Neuronal stem cell (in vitro differentiated cells): ENCODE results near the gene ARMC5.

Experiments
- DNase-seq: peaks from one replicate; pipeline ENCODE4 v3.0.0-alpha.2; 2013; ENCODE audit warnings: low spot score
- H2AFZ ChIP-seq: one replicate; pipeline ENCODE4 v1.6.1; 2013; ENCODE audit warnings: mild to moderate bottlenecking, low read length, inconsistent platforms
- H2AK5ac ChIP-seq: 2 replicates; pipeline ENCODE4 v1.6.1; 2013; ENCODE audit warnings: low read depth, mild to moderate bottlenecking, inconsistent platforms, low read length, moderate library complexity, mixed read lengths
- H2BK120ac ChIP-seq: 2 replicates; pipeline ENCODE4 v1.6.1; 2013; ENCODE audit warnings: low read depth, mild to moderate bottlenecking, inconsistent platforms, low read length, moderate library complexity, mixed read lengths
- H2BK12ac ChIP-seq: one replicate; pipeline ENCODE4 v1.6.1; 2013; ENCODE audit warnings: low read length, inconsistent platforms
- H2BK15ac ChIP-seq: 2 replicates; pipeline ENCODE4 v1.6.1; 2013; ENCODE audit warnings: mild to moderate bottlenecking, low read length, inconsistent platforms, mixed read lengths
- H2BK5ac ChIP-seq: one replicate; pipeline ENCODE4 v1.6.1; 2013; ENCODE audit warnings: inconsistent platforms, mild to moderate bottlenecking, low read length, moderate library complexity
- H3K14ac ChIP-seq: one replicate; pipeline ENCODE4 v1.6.1; 2013; ENCODE audit warnings: low read length, inconsistent platforms
- H3K18ac ChIP-seq: 2 replicates; pipeline ENCODE4 v1.6.1; 2013; ENCODE audit warnings: low read length, inconsistent platforms
- H3K23ac ChIP-seq: 2 replicates; pipeline ENCODE4 v1.6.1; 2013; ENCODE audit warnings: low read depth, mild to moderate bottlenecking, mixed read lengths, low read length, inconsistent platforms; ENCODE audit not compliant: poor library complexity
- H3K27ac ChIP-seq: replicated peaks from 3 replicates; pipeline ENCODE4 v1.5.1; 2013; ENCODE audit warnings: low read length, inconsistent platforms
- H3K27me3 ChIP-seq, 3 experiments: 2 replicates each; pipeline ENCODE4 v1.6.1; 2013; ENCODE audit warnings: low read length in 3 of 3, mild to moderate bottlenecking in 2 of 3, inconsistent platforms in 1 of 3, low read depth in 1 of 3, mixed read lengths in 1 of 3, moderate library complexity in 1 of 3; ENCODE audit not compliant: control insufficient read depth in 3 of 3, insufficient read depth in 3 of 3
- H3K36me3 ChIP-seq, 2 donors: replicated peaks in 1 of 2; 2 replicates each; pipeline ENCODE4 v1.6.1; 2013; ENCODE audit warnings: low read length in 2 of 2; ENCODE audit not compliant: control insufficient read depth in 2 of 2, insufficient read depth in 2 of 2
- H3K4ac ChIP-seq: 2 replicates; pipeline ENCODE4 v1.6.1; 2013; ENCODE audit warnings: inconsistent platforms, mild to moderate bottlenecking, low read length, moderate library complexity
- H3K4me1 ChIP-seq, 2 donors: 1 replicate in 1 of 2; 2 replicates in 1 of 2; pipeline ENCODE4 v1.6.1; 2013; ENCODE audit warnings: low read length in 2 of 2, low read depth in 1 of 2; ENCODE audit not compliant: control insufficient read depth in 2 of 2, insufficient read depth in 1 of 2
- H3K4me2 ChIP-seq: one replicate; pipeline ENCODE4 v1.6.1; 2013; ENCODE audit warnings: mild to moderate bottlenecking, low read length, inconsistent platforms; ENCODE audit not compliant: insufficient read depth, poor library complexity, severe bottlenecking
- H3K4me3 ChIP-seq, 2 donors: 2 replicates each; pipeline ENCODE4 v1.5.1; 2013; ENCODE audit warnings: low read length in 2 of 2, mild to moderate bottlenecking in 2 of 2, inconsistent platforms in 1 of 2, moderate library complexity in 1 of 2
- H3K79me1 ChIP-seq: one replicate; pipeline ENCODE4 v1.6.1; 2013; ENCODE audit warnings: low read depth, mild to moderate bottlenecking, inconsistent platforms, low read length, moderate library complexity
- H3K9ac ChIP-seq: one replicate; pipeline ENCODE4 v1.6.1; 2013; ENCODE audit warnings: mild to moderate bottlenecking, low read depth, low read length, inconsistent platforms; ENCODE audit not compliant: poor library complexity
- H3K9me3 ChIP-seq, 2 donors: replicated peaks in 1 of 2; 2 replicates each; pipeline versions ENCODE3 to v1.6.1; 2013; ENCODE audit warnings: low read length in 2 of 2, mild to moderate bottlenecking in 2 of 2, inconsistent platforms in 1 of 2, low read depth in 1 of 2, mixed read lengths in 1 of 2, moderate library complexity in 1 of 2; ENCODE audit not compliant: control insufficient read depth in 2 of 2, insufficient read depth in 1 of 2
- H4K8ac ChIP-seq: one replicate; pipeline ENCODE4 v1.6.1; 2013; ENCODE audit warnings: low read depth, mild to moderate bottlenecking, inconsistent platforms, low read length, moderate library complexity
- H4K91ac ChIP-seq: one replicate; pipeline ENCODE4 v1.6.1; 2013; ENCODE audit warnings: low read length, low read depth, mild to moderate bottlenecking, inconsistent platforms; ENCODE audit not compliant: poor library complexity
- WGBS, 2 donors: extraction: QIAGEN DNeasy Blood & Tissue Kit; methylation state at CpG; one replicate each; pipeline ENCODE4 v1.1.7; 2013; ENCODE audit warnings: missing lambda C conversion rate in 2 of 2, mixed read lengths in 1 of 2; ENCODE audit not compliant: insufficient read length in 2 of 2, insufficient replicate concordance in 1 of 2; ENCODE audit errors: extremely low coverage in 2 of 2; 5-methylcytosine and 5-hydroxymethylcytosine counted together

The ARMC5 gene

DNA sequence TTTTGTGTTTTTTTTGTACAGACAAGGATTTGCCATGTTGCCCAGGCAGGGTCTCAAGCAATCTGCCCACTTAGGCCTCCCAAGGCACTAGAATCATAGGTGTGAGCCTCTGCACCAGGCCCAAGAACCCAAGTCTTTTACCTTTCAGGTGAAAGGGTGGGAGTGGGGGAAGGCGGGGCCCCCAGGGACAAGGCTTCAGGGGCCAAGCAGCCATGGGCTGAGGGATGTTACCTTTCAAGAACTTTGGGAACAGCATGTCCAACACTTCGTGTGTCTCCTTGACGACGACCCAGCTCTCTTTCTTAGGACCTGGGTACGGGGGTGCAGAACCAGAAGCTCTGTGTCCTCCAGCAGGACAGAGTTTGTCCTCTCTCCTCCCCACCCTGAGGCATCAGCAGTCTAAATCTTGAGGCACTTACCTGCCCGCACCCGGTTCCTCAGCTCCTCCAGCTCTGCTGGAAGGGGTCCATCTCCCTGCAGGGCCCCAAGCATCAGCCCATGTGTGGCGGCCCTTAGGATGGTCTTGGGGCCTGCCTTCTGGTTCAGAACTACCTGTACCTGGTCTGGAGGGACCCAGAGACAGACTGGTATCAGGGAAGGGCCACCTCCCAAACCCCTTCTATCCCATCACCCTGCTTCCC, 32.6 kb downstream of the ARMC5 start:
- Histone ChIP-seq H3K18ac (no peak overlapping the region), H4K8ac (no peak overlapping the region), H3K9ac (no peak overlapping the region), H2BK5ac (no peak overlapping the region), H4K91ac (no peak overlapping the region), H3K4me3 (no peak overlapping the region), H3K27me3 (peaks cover 5 to 23% (median 17%) of the 10 kb centered on the region in 3 experiments), H2BK120ac (no peak overlapping the region), H2BK15ac (no peak overlapping the region), H3K79me1 (peaks cover 3% of the 10 kb centered on the region), H3K4me2 (no peak overlapping the region), H3K14ac (no peak overlapping the region), H3K9me3 (no peaks in the 10 kb centered on the region), H3K27ac (no peak overlapping the region), H3K23ac (no peak overlapping the region), H3K4me1 (peaks cover 0 to 11% of the 10 kb centered on the region in 2 donors), H2AFZ (no peak overlapping the region), H3K36me3 (peaks cover 16 to 80% of the 10 kb centered on the region in 2 donors), H3K4ac (no peak overlapping the region), H2AK5ac (no peak overlapping the region), H2BK12ac (no peak overlapping the region)
- DNase-seq, result no peak
- no CpG with 5 or more reads among the region's 8 CpGs for whole genome bisulfite sequencing, 2 donors

DNA sequence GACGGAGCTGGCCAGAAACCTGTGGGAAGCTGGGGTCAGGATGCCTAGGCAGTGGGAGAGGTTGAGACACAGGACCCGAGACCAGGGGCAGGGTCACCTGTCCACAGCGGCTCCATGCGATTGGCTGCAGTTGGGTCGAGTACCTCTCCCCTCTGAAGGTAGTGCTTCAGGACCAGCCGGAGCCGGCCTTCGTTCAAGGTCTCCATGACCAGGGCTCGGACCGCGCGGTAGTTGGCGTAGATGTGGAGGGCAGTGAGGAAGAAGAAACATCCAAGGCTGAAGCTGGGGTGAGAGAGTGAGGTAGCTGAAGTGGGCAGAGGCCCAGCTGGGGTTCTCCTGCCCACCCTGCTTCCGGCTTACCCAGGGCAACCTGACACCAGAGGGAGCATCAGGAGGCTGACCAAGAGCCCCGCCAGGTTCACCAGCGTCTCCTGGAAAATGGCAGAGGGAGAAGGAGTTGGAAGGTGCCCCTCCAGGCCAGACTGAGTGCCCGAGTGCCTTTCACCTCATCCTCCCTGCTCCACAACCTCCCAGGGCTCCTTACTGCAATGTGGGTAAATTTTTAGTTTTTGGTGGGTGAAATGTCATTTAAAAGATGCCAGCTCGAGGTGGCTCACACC, 34.3 kb downstream of the ARMC5 start:
- H3K27ac ChIP-seq, result no peak overlapping the region
- H4K91ac ChIP-seq, result no peak overlapping the region
- no peak overlapping the region for H2AK5ac ChIP-seq
- no peak overlapping the region for H3K9ac ChIP-seq
- H3K4me3 ChIP-seq, result no peak overlapping the region
- H3K23ac ChIP-seq, result no peak overlapping the region
- no peak overlapping the region for H4K8ac ChIP-seq
- H2BK120ac ChIP-seq, result no peak overlapping the region
- no peak overlapping the region for H2BK5ac ChIP-seq
- no CpG with 5 or more reads among the region's 18 CpGs for WGBS, 2 donors
- H3K27me3 ChIP-seq, result peaks cover 0 to 6% (median 1%) of the 10 kb centered on the region in 3 experiments
- H3K14ac ChIP-seq, result no peak overlapping the region
- no peak for DNase-seq
- no peaks in the 10 kb centered on the region for H3K9me3 ChIP-seq
- peaks cover 18 to 93% of the 10 kb centered on the region in 2 donors for H3K36me3 ChIP-seq
- H3K4me1 ChIP-seq, result no peaks in the 10 kb centered on the region
- H3K18ac ChIP-seq, result no peak overlapping the region
- H2BK15ac ChIP-seq, result no peak overlapping the region
- no peak overlapping the region for H2BK12ac ChIP-seq
- H3K79me1 ChIP-seq, result peaks cover 3% of the 10 kb centered on the region
- H2AFZ ChIP-seq, result no peak overlapping the region
- H3K4me2 ChIP-seq, result no peak overlapping the region
- H3K4ac ChIP-seq, result no peak overlapping the region

- no peaks in the 10 kb centered on the region for H3K9me3 ChIP-seq
- no peak overlapping the region for H2BK5ac ChIP-seq
- H4K91ac ChIP-seq, result no peak overlapping the region
- no peaks in the 10 kb centered on the region for H3K79me1 ChIP-seq
- H3K4me1 ChIP-seq, result no peaks in the 10 kb centered on the region
- no peak overlapping the region for H3K23ac ChIP-seq
- no peak overlapping the region for H3K4me2 ChIP-seq
- no peak overlapping the region for H2AFZ ChIP-seq
- WGBS, 2 donors, result no CpG with 5 or more reads among the region's 10 CpGs
- no peak overlapping the region for H3K27ac ChIP-seq
- no peak overlapping the region for H3K18ac ChIP-seq
- H3K14ac ChIP-seq, result no peak overlapping the region
- H2BK15ac ChIP-seq, result no peak overlapping the region
- H3K36me3 ChIP-seq, result peaks cover 22 to 91% of the 10 kb centered on the region in 2 donors
- no peak overlapping the region for H3K4ac ChIP-seq
- H2AK5ac ChIP-seq, result no peak overlapping the region
- no peaks in the 10 kb centered on the region for H3K27me3 ChIP-seq
- H3K9ac ChIP-seq, result no peak overlapping the region
- DNase-seq, result no peak
- no peak overlapping the region for H2BK120ac ChIP-seq
- no peak overlapping the region for H2BK12ac ChIP-seq
- no peak overlapping the region for H3K4me3 ChIP-seq
- no peak overlapping the region for H4K8ac ChIP-seq
Observed at GRCh38 chr16:31496670-31497069, 37.4 kb downstream of the ARMC5 start.

GRCh38 chr16:31498493-31498892, 39.2 kb downstream of the ARMC5 start:
- no peak overlapping the region for H3K4me2 ChIP-seq
- no peak overlapping the region for H3K18ac ChIP-seq
- no CpG with 5 or more reads among the region's 8 CpGs for WGBS, 2 donors
- no peak overlapping the region for H2BK120ac ChIP-seq
- no peak overlapping the region for H4K8ac ChIP-seq
- H2BK15ac ChIP-seq, result no peak overlapping the region
- no peak overlapping the region for H2BK12ac ChIP-seq
- no peak for DNase-seq
- no peak overlapping the region for H3K23ac ChIP-seq
- no peak overlapping the region for H2AFZ ChIP-seq
- no peaks in the 10 kb centered on the region for H3K27me3 ChIP-seq
- no peak overlapping the region for H3K27ac ChIP-seq
- no peak overlapping the region for H2BK5ac ChIP-seq
- no peak overlapping the region for H4K91ac ChIP-seq
- H2AK5ac ChIP-seq, result no peak overlapping the region
- H3K9me3 ChIP-seq, result no peaks in the 10 kb centered on the region
- no peak overlapping the region for H3K4ac ChIP-seq
- H3K14ac ChIP-seq, result no peak overlapping the region
- no peak overlapping the region for H3K4me3 ChIP-seq
- H3K4me1 ChIP-seq, result no peaks in the 10 kb centered on the region
- H3K9ac ChIP-seq, result no peak overlapping the region
- peaks cover 11 to 72% of the 10 kb centered on the region in 2 donors for H3K36me3 ChIP-seq
- H3K79me1 ChIP-seq, result no peaks in the 10 kb centered on the region
